ENCODE results near the gene UBIAD1. TPM values are rescaled to one million over a fixed set of nuclear protein-coding genes. Genes with fewer than 3 reads are reported as not detected.

The UBIAD1 gene
- total and polyA plus RNA-seq, 9 of the 15 experiments (the other 6 are each of a cell fraction or from before 2014, with no cell fraction given): 6.2 to 34.3 (median 22.3) TPM

DNA sequence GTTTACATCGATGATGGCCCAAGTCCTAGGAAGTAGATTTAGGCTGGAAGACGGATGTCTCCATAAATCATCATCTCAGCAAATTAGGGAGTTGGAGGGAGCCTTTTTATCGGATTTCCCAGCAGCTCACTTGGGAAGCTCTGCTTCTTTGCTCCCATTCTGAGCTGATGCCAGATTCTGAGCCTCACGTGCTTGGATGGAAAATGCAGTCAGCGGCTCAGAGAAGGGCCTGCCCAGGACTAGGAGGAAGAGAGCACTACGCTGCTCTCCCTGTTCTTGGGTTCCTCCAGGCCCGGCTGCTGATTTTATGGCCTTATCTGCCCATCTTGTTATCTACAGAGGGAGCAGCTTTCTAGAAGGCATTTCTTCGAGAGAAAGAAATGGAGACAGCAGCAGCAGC is 42.0 kb downstream of the UBIAD1 start (continued):
- TF ChIP-seq, protein P1, sequence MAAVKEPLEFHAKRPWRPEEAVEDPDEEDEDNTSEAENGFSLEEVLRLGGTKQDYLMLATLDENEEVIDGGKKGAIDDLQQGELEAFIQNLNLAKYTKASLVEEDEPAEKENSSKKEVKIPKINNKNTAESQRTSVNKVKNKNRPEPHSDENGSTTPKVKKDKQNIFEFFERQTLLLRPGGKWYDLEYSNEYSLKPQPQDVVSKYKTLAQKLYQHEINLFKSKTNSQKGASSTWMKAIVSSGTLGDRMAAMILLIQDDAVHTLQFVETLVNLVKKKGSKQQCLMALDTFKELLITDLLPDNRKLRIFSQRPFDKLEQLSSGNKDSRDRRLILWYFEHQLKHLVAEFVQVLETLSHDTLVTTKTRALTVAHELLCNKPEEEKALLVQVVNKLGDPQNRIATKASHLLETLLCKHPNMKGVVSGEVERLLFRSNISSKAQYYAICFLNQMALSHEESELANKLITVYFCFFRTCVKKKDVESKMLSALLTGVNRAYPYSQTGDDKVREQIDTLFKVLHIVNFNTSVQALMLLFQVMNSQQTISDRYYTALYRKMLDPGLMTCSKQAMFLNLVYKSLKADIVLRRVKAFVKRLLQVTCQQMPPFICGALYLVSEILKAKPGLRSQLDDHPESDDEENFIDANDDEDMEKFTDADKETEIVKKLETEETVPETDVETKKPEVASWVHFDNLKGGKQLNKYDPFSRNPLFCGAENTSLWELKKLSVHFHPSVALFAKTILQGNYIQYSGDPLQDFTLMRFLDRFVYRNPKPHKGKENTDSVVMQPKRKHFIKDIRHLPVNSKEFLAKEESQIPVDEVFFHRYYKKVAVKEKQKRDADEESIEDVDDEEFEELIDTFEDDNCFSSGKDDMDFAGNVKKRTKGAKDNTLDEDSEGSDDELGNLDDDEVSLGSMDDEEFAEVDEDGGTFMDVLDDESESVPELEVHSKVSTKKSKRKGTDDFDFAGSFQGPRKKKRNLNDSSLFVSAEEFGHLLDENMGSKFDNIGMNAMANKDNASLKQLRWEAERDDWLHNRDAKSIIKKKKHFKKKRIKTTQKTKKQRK (IDR thresholded peaks at IDR 0.05; ENCODE audit: borderline replicate concordance, low read depth, low read length): no peak
- TF ChIP-seq ZC3H4 (CRISPR knock-in tag; IDR thresholded peaks at IDR 0.05; ENCODE audit: borderline replicate concordance) (no peak), MEIS2 (IDR thresholded peaks at IDR 0.05; ENCODE audit: partially characterized antibody) (peak; percentile 56), KLF10 (CRISPR knock-in tag; IDR thresholded peaks at IDR 0.05) (no peak), LEF1 (IDR thresholded peaks at IDR 0.05) (no peak), TFAM (CRISPR knock-in tag; conservative IDR thresholded peaks at IDR 0.05) (no peak), CBX2 (IDR thresholded peaks at IDR 0.05; ENCODE audit: insufficient read depth, low read length, poor library complexity, severe bottlenecking) (no peak), NFYB (IDR thresholded peaks at IDR 0.05; ENCODE audit: extremely low read depth, insufficient read length) (no peak), C11orf30 (IDR thresholded peaks at IDR 0.05; ENCODE audit: low read depth) (0 out of 2 replicates have a peak, but pooled peaks have one; percentile 6), BHLHE40 (IDR thresholded peaks at IDR 0.05; ENCODE audit: low read length) (peak; percentile 62), ZNF311 (CRISPR knock-in tag; IDR thresholded peaks at IDR 0.05) (no peak)
- TF ChIP-seq, protein P2, sequence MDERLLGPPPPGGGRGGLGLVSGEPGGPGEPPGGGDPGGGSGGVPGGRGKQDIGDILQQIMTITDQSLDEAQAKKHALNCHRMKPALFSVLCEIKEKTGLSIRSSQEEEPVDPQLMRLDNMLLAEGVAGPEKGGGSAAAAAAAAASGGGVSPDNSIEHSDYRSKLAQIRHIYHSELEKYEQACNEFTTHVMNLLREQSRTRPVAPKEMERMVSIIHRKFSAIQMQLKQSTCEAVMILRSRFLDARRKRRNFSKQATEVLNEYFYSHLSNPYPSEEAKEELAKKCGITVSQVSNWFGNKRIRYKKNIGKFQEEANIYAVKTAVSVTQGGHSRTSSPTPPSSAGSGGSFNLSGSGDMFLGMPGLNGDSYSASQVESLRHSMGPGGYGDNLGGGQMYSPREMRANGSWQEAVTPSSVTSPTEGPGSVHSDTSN (CRISPR knock-in tag; IDR thresholded peaks at IDR 0.05; ENCODE audit: low read depth): no peak
- TF ChIP-seq, protein P2 (tag; conservative IDR thresholded peaks at IDR 0.05; ENCODE audit: low read depth): peak; percentile 50
